Measurements from ENCODE around the gene SORBS1.
"Not testable (repeated sequence)": the region's sequence is repeated elsewhere in the genome, so short reads cannot be mapped to it uniquely, and the experiment has no call there.

Gene SORBS1

GRCh38 chr10:95373660-95374059, 187.5 kb downstream of the SORBS1 start:
- no peak overlapping the region for H3K27ac ChIP-seq

GRCh38 chr10:95364342-95364741, 196.8 kb downstream of the SORBS1 start:
- H3K27ac ChIP-seq, result no peak overlapping the region
- no peak for DNase-seq (ENCODE audit: low read depth, low spot score)

More at GRCh38 chr10:95373660-95374059, 187.5 kb downstream of the SORBS1 start:
- no peak for DNase-seq (ENCODE audit: low read depth, low spot score)

GRCh38 chr10:95363303-95363912, 197.8 kb downstream of the SORBS1 start:
- no peak for DNase-seq (ENCODE audit: low read depth, low spot score)
- no peak overlapping the region for H3K27ac ChIP-seq

GRCh38 chr10:95360122-95360714, 201.0 kb downstream of the SORBS1 start:
- DNase-seq (ENCODE audit: low read depth, low spot score), result peak; percentile 31
- H3K27ac ChIP-seq, result no peak overlapping the region

GRCh38 chr10:95359466-95359865, 201.7 kb downstream of the SORBS1 start:
- H3K27ac ChIP-seq, result peak overlapping the region; percentile 73
- DNase-seq (ENCODE audit: low read depth, low spot score), result no peak

GRCh38 chr10:95356190-95356955, 204.8 kb downstream of the SORBS1 start:
- H3K27ac ChIP-seq, result no peak overlapping the region

GRCh38 chr10:95355301-95355700, 205.9 kb downstream of the SORBS1 start:
- no peak overlapping the region for H3K27ac ChIP-seq
- no peak for DNase-seq (ENCODE audit: low read depth, low spot score)

More at GRCh38 chr10:95356190-95356955, 204.8 kb downstream of the SORBS1 start:
- DNase-seq (ENCODE audit: low read depth, low spot score), result no peak

- no peak for DNase-seq (ENCODE audit: low read depth, low spot score)
Observed at GRCh38 chr10:95354110-95354509, 207.1 kb downstream of the SORBS1 start.

GRCh38 chr10:95353123-95353522, 208.0 kb downstream of the SORBS1 start:
- DNase-seq (ENCODE audit: low read depth, low spot score), result no peak
- no peak overlapping the region for H3K27ac ChIP-seq

More at GRCh38 chr10:95354110-95354509, 207.1 kb downstream of the SORBS1 start:
- H3K27ac ChIP-seq, result no peak overlapping the region

- no peak overlapping the region for H3K27ac ChIP-seq
- DNase-seq (ENCODE audit: low read depth, low spot score), result no peak
Observed at GRCh38 chr10:95352684-95353083, 208.5 kb downstream of the SORBS1 start.

- H3K27ac ChIP-seq, result no peak overlapping the region
- peak; percentile 48 for DNase-seq (ENCODE audit: low read depth, low spot score)
Observed at GRCh38 chr10:95350830-95351228, 210.3 kb downstream of the SORBS1 start.

GRCh38 chr10:95350219-95350829, 210.8 kb downstream of the SORBS1 start:
- no peak for DNase-seq (ENCODE audit: low read depth, low spot score)
- no peak overlapping the region for H3K27ac ChIP-seq

- H3K27ac ChIP-seq; DNase-seq (ENCODE audit: low read depth, low spot score): not testable (repeated sequence)
Observed at GRCh38 chr10:95347402-95347766, 213.8 kb downstream of the SORBS1 start.

- no peak for DNase-seq (ENCODE audit: low read depth, low spot score)
Observed at GRCh38 chr10:95346715-95347401, 214.3 kb downstream of the SORBS1 start.

GRCh38 chr10:95343573-95343972, 217.6 kb downstream of the SORBS1 start:
- DNase-seq (ENCODE audit: low read depth, low spot score), result no peak
- no peak overlapping the region for H3K27ac ChIP-seq

More at GRCh38 chr10:95346715-95347401, 214.3 kb downstream of the SORBS1 start:
- H3K27ac ChIP-seq, result no peak overlapping the region

- H3K27ac ChIP-seq, result no peak overlapping the region
- no peak for DNase-seq (ENCODE audit: low read depth, low spot score)
Observed at GRCh38 chr10:95341716-95342130, 219.4 kb downstream of the SORBS1 start.

- DNase-seq (ENCODE audit: low read depth, low spot score), result no peak
- H3K27ac ChIP-seq, result no peak overlapping the region
Observed at GRCh38 chr10:95339863-95340262, 221.3 kb downstream of the SORBS1 start.

- H3K27ac ChIP-seq, result no peak overlapping the region
- no peak for DNase-seq (ENCODE audit: low read depth, low spot score)
Observed at GRCh38 chr10:95337423-95338160, 223.6 kb downstream of the SORBS1 start.

- no peak overlapping the region for H3K27ac ChIP-seq
- DNase-seq (ENCODE audit: low read depth, low spot score), result no peak
Observed at GRCh38 chr10:95336702-95337101, 224.5 kb downstream of the SORBS1 start.
